HepG2 (cell line): ENCODE measurements around the gene TMTC2.

ENCODE experiments used
- CBX1 ChIP-seq: IDR thresholded peaks from one replicate; pipeline ENCODE4 v1.6.1; 2016; ENCODE audit warnings: antibody characterized with exemption, low read depth
- CTCF ChIP-seq: sonication (generic); formaldehyde crosslinking; IDR thresholded peaks from 2 replicates; pipeline ENCODE4 v1.5.0; 2020; ENCODE audit warnings: mild to moderate bottlenecking, missing genetic modification reagents, moderate library complexity
- FOXM1 ChIP-seq: sonication (generic); formaldehyde crosslinking; IDR thresholded peaks from 2 replicates; pipeline ENCODE4 v1.5.0; 2020; ENCODE audit warnings: missing genetic modification reagents
- KAT2B ChIP-seq: fragments of 150-350 bp; IDR thresholded peaks from 2 replicates; pipeline ENCODE4 v1.6.1; 2014; ENCODE audit warnings: low read depth, low read length, borderline replicate concordance
- POLR2A ChIP-seq, 2 experiments: IDR thresholded peaks; 2 replicates each; pipeline ENCODE4 v1.6.1; 2011; ENCODE audit warnings: low read depth in 2 of 2, low read length in 2 of 2, mild to moderate bottlenecking in 1 of 2, moderate library complexity in 1 of 2; ENCODE audit not compliant: insufficient read depth in 1 of 2
- SP4 ChIP-seq: sonication (generic); formaldehyde crosslinking; IDR thresholded peaks from 2 replicates; pipeline ENCODE4 v1.8.1; 2023; ENCODE audit warnings: mild to moderate bottlenecking, missing genetic modification reagents
- ZBTB8A ChIP-seq: sonication (generic); formaldehyde crosslinking; IDR thresholded peaks from 2 replicates; pipeline ENCODE4 v1.4.0; 2020; ENCODE audit warnings: mild to moderate bottlenecking, low read depth, missing genetic modification reagents, borderline replicate concordance
- ZFP82 ChIP-seq: sonication (generic); formaldehyde crosslinking; IDR thresholded peaks from 2 replicates; pipeline ENCODE4 v1.5.1; 2020; ENCODE audit warnings: mild to moderate bottlenecking, missing genetic modification reagents, borderline replicate concordance
- TF ChIP-seq, protein P1 (sequence below): sonication (generic); IDR thresholded peaks from 2 replicates; pipeline ENCODE4 v1.6.1; 2016; ENCODE audit warnings: low read depth, borderline replicate concordance
- TF ChIP-seq, protein P2 (sequence below): sonication (generic); formaldehyde crosslinking; conservative IDR thresholded peaks from 2 replicates; pipeline ENCODE4 v1.8.1; 2023; ENCODE audit warnings: missing genetic modification reagents

DNA sequence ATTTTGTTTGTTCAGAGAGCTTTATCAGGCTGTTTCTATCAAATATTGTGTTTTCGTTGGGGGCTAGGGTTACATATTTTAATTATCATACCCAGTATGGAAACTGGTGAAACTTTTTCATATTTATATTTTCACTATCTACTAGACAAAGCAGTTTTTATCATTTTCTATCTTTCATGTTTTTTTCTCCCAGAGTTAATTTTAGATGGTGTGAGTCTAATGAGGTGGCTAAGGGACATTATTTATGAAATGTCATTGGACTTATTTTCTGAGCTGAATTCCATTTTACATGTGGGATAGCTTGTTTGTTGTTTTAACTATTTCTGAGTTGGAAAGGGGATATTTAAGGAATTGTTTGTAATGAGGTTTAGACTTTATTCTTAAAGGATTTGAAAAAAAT, 100.3 kb downstream of the TMTC2 start:
- no peak for TF ChIP-seq KAT2B
- TF ChIP-seq CBX1, result no peak
- TF ChIP-seq POLR2A (IDR thresholded peaks at IDR 0.05; ENCODE audit: insufficient read depth in 1 of 2, low read depth in 2 of 2, low read length in 2 of 2), result no peak
- TF ChIP-seq, protein P1, sequence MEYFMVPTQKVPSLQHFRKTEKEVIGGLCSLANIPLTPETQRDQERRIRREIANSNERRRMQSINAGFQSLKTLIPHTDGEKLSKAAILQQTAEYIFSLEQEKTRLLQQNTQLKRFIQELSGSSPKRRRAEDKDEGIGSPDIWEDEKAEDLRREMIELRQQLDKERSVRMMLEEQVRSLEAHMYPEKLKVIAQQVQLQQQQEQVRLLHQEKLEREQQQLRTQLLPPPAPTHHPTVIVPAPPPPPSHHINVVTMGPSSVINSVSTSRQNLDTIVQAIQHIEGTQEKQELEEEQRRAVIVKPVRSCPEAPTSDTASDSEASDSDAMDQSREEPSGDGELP, result no peak
- no peak for TF ChIP-seq CTCF (CRISPR knock-in tag)
- TF ChIP-seq ZBTB8A, result no peak
- no peak for TF ChIP-seq FOXM1 (CRISPR knock-in tag)
- TF ChIP-seq, protein P2, sequence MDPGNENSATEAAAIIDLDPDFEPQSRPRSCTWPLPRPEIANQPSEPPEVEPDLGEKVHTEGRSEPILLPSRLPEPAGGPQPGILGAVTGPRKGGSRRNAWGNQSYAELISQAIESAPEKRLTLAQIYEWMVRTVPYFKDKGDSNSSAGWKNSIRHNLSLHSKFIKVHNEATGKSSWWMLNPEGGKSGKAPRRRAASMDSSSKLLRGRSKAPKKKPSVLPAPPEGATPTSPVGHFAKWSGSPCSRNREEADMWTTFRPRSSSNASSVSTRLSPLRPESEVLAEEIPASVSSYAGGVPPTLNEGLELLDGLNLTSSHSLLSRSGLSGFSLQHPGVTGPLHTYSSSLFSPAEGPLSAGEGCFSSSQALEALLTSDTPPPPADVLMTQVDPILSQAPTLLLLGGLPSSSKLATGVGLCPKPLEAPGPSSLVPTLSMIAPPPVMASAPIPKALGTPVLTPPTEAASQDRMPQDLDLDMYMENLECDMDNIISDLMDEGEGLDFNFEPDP (CRISPR knock-in tag), result no peak
- TF ChIP-seq ZFP82 (CRISPR knock-in tag), result no peak
- no peak for TF ChIP-seq SP4 (CRISPR knock-in tag)
